Lower leg skin (tissue), 3 donors: ENCODE measurements around the gene NRXN3.

Experiments used
- CTCF ChIP-seq, 3 donors: fragments of 450-650 bp; IDR thresholded peaks; one replicate each; pipeline ENCODE4 v1.5.1; 2016; ENCODE audit warnings: antibody characterized with exemption in 3 of 3, mild to moderate bottlenecking in 3 of 3, moderate library complexity in 2 of 3
- POLR2A ChIP-seq, 2 donors: fragments of 450-650 bp; IDR thresholded peaks; one replicate each; pipeline ENCODE4 v1.6.1; 2016 to 2017; ENCODE audit warnings: antibody characterized with exemption in 2 of 2, mild to moderate bottlenecking in 1 of 2, moderate library complexity in 1 of 2

GRCh38 chr14:78986989-78987388 is 816.8 kb downstream of the NRXN3 start:
- TF ChIP-seq CTCF (IDR thresholded peaks at IDR 0.05) = no peak
- TF ChIP-seq POLR2A (IDR thresholded peaks at IDR 0.05) = no peak
